Activated T-helper 17 cell treated with anti-CD3 and anti-CD28 coated beads, Interleukin-2, amount 50 U/mL, for 72 hours (primary cell): ENCODE data around the gene SPOCK2. TPM values are rescaled to one million over a fixed set of nuclear protein-coding genes. Genes with fewer than 3 reads are reported as not detected.

Experiments
- ATAC-seq: fragments of 150-1000 bp; cut with Tn5 transposase; replicated peaks from 2 replicates; pipeline ENCODE4 v1.10.0; 2021; ENCODE audit warnings: mild to moderate bottlenecking, moderate library complexity
- H3K27ac Mint-ChIP-seq: one replicate; pipeline ENCODE4 v1.8.0; 2022; ENCODE audit warnings: mixed read lengths
- H3K27me3 Mint-ChIP-seq: one replicate; pipeline ENCODE4 v1.8.0; 2022; ENCODE audit warnings: mixed read lengths
- H3K36me3 Mint-ChIP-seq: one replicate; pipeline ENCODE4 v1.8.0; 2022; ENCODE audit warnings: low read depth, mild to moderate bottlenecking, mixed read lengths
- H3K4me1 Mint-ChIP-seq: one replicate; pipeline ENCODE4 v1.8.0; 2022; ENCODE audit warnings: mixed read lengths
- H3K4me3 Mint-ChIP-seq: one replicate; pipeline ENCODE4 v1.8.0; 2022; ENCODE audit warnings: mild to moderate bottlenecking, mixed read lengths
- H3K9me3 Mint-ChIP-seq: one replicate; pipeline ENCODE4 v1.8.0; 2022; ENCODE audit warnings: mixed read lengths
- total RNA-seq, 2 donors: library from RNA; stranded (reverse); gene quantifications; one replicate each; pipeline ENCODE4 v1.2.3, GENCODE V29; 2022

The SPOCK2 gene
- total RNA-seq, 2 donors from 2014 or later = 161 to 191 TPM

DNA sequence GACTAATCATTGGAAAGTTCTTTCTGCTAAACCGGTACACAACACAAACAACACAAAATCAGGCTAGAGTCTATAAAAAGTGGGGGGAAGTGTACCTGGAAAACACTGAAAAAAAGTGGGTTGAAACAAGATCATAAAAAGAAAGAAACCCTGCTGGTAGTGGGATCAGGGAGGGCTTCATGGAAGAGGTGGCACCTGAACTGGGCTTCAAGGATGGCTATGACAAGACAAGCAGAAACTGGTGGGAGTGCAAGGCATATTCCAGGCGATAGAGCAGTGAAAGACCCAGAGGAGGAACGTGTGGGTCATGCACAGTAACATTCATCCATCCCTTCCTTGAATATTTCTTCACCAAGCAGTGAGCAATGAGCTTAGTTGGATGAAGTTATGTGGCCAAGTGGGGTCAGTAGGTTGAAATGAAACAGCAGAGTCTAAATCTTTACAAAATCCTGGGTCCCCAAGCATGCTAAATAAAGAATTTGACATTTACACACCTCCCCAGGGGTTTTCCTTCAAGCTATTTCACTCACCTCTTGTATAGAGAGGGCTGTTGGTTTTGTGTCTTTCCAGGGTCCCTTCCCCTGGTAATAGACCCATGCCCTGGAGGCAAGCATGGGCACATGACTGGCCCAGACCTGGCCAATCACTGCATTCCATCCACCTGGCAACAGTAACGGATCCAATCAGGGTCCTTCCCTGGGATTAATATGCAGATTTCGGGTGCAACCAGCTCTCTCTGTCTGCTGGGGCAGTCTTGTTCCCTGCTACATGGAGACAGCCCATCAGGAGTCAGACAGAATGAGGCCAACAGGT is 38.2 kb downstream of the SPOCK2 start:
- no peak for ATAC-seq

DNA sequence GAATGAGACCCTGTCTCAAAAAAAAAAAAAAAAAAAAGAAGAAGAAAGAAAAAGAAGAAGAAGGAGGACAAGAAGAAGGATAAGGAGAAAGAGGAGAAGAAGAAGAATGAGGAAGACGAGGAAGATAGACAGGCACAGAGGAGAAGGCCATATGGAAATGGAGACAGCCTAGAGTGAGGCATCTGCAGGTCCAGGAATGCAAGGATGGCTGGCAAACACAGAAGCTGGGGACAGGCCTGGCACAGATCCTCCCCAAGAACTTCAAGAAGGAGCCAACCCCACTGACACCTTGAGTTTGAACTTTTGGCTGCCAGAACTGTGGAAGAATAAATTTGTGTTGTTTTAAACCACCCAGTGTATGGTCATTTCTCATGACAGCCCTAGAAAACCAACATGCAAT is 38.9 kb downstream of the SPOCK2 start:
- Mint-ChIP-seq H3K36me3 (no peaks in the 10 kb centered on the region), H3K27me3 (no peaks in the 10 kb centered on the region), H3K9me3 (no peaks in the 10 kb centered on the region), H3K27ac (no peak overlapping the region), H3K4me3 (no peak overlapping the region), H3K4me1 (peaks cover 8% of the 10 kb centered on the region)
- ATAC-seq = no peak

More for the DNA sequence above, 38.2 kb downstream of the SPOCK2 start:
- H3K4me3 Mint-ChIP-seq = no peak overlapping the region
- H3K36me3 Mint-ChIP-seq = no peaks in the 10 kb centered on the region
- no peaks in the 10 kb centered on the region for H3K9me3 Mint-ChIP-seq
- H3K4me1 Mint-ChIP-seq = peaks cover 8% of the 10 kb centered on the region
- no peak overlapping the region for H3K27ac Mint-ChIP-seq
- no peaks in the 10 kb centered on the region for H3K27me3 Mint-ChIP-seq

GRCh38 chr10:72048450-72049124 is 39.8 kb downstream of the SPOCK2 start:
- no peak overlapping the region for H3K4me3 Mint-ChIP-seq
- peak; percentile 97 for ATAC-seq
- H3K27ac Mint-ChIP-seq = peak overlapping the region; percentile 88
- no peaks in the 10 kb centered on the region for H3K9me3 Mint-ChIP-seq
- no peaks in the 10 kb centered on the region for H3K27me3 Mint-ChIP-seq
- H3K36me3 Mint-ChIP-seq = no peaks in the 10 kb centered on the region
- H3K4me1 Mint-ChIP-seq = peaks cover 8% of the 10 kb centered on the region

DNA sequence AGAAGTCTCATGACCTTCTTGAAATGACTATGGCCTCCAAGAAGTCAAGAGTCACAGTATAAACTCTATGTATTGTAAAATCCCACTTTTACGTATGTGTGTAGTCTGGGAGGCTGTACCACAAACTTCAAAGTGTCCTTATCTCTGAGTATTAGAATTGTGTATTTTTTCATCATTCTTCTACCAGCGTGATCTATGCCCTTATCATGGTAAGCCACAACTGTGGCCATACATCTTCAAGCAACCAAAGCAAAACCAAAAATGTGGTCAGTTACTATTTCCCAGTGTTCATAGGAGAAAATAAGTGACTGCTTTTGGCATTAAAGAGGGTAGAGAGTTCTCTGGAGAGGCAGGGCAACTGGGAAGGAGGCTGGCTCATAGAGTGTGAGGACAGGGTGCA is 42.8 kb downstream of the SPOCK2 start:
- no peaks in the 10 kb centered on the region for H3K27me3 Mint-ChIP-seq
- no peak for ATAC-seq
- H3K4me1 Mint-ChIP-seq = peaks cover 8% of the 10 kb centered on the region
- no peaks in the 10 kb centered on the region for H3K36me3 Mint-ChIP-seq
- no peak overlapping the region for H3K27ac Mint-ChIP-seq
- no peak overlapping the region for H3K4me3 Mint-ChIP-seq
- no peaks in the 10 kb centered on the region for H3K9me3 Mint-ChIP-seq

- Mint-ChIP-seq H3K9me3 (no peaks in the 10 kb centered on the region), H3K4me3 (no peak overlapping the region), H3K27me3 (no peaks in the 10 kb centered on the region), H3K27ac (no peak overlapping the region), H3K4me1 (peaks cover 8% of the 10 kb centered on the region), H3K36me3 (no peaks in the 10 kb centered on the region)
- ATAC-seq = no peak
Measured at GRCh38 chr10:72044417-72045041, 43.8 kb downstream of the SPOCK2 start.

GRCh38 chr10:72043016-72043834 is 45.1 kb downstream of the SPOCK2 start:
- Mint-ChIP-seq H3K4me3 (no peak overlapping the region), H3K27ac (no peak overlapping the region), H3K27me3 (no peaks in the 10 kb centered on the region), H3K9me3 (no peaks in the 10 kb centered on the region), H3K36me3 (no peaks in the 10 kb centered on the region), H3K4me1 (peaks cover under 1% of the 10 kb centered on the region)
- ATAC-seq = no peak

- ATAC-seq = no peak
- no peaks in the 10 kb centered on the region for H3K27me3 Mint-ChIP-seq
- H3K4me3 Mint-ChIP-seq = no peak overlapping the region
- H3K27ac Mint-ChIP-seq = no peak overlapping the region
- H3K4me1 Mint-ChIP-seq = no peaks in the 10 kb centered on the region
- H3K36me3 Mint-ChIP-seq = no peaks in the 10 kb centered on the region
- H3K9me3 Mint-ChIP-seq = no peaks in the 10 kb centered on the region
Measured at GRCh38 chr10:72041491-72041890, 46.9 kb downstream of the SPOCK2 start.

GRCh38 chr10:72039377-72039776 is 49.0 kb downstream of the SPOCK2 start:
- Mint-ChIP-seq H3K27ac (no peak overlapping the region), H3K27me3 (no peaks in the 10 kb centered on the region), H3K9me3 (no peaks in the 10 kb centered on the region), H3K36me3 (no peaks in the 10 kb centered on the region), H3K4me1 (no peaks in the 10 kb centered on the region), H3K4me3 (no peak overlapping the region)
- no peak for ATAC-seq

DNA sequence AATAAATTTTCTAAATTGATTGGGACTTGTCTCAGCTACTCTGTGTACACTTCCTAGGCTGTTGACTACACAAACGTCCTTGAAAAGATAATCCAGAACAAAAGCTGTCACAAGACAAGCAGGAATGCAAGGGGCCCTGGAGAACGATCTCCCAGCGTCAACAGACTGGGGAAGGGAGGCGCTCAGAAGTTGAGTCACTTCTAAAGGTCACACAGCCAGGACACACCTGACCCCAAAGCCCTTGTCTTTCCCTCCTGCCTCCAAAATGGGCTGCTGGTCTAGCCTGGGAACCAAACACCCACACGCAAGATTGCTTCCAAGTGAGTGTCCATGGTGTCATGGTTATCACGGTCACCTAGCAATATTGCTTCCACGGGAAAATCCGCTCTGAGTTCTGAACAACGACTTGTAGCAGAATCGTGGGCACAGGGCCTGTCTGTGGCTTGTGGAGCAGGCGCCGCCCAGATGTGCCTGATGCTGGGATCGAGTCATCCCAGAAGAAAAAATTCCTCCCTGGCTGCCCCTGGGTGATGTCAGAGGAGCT is 49.8 kb downstream of the SPOCK2 start:
- H3K27ac Mint-ChIP-seq = no peak overlapping the region
- H3K4me3 Mint-ChIP-seq = no peak overlapping the region
- no peak for ATAC-seq
- H3K4me1 Mint-ChIP-seq = no peaks in the 10 kb centered on the region
- no peaks in the 10 kb centered on the region for H3K36me3 Mint-ChIP-seq
- H3K9me3 Mint-ChIP-seq = no peaks in the 10 kb centered on the region
- H3K27me3 Mint-ChIP-seq = no peaks in the 10 kb centered on the region

- no peaks in the 10 kb centered on the region for H3K36me3 Mint-ChIP-seq
- no peak for ATAC-seq
- H3K27ac Mint-ChIP-seq = no peak overlapping the region
- H3K9me3 Mint-ChIP-seq = no peaks in the 10 kb centered on the region
- H3K4me3 Mint-ChIP-seq = no peak overlapping the region
- no peaks in the 10 kb centered on the region for H3K27me3 Mint-ChIP-seq
- H3K4me1 Mint-ChIP-seq = no peaks in the 10 kb centered on the region
Measured at GRCh38 chr10:72037811-72038210, 50.5 kb downstream of the SPOCK2 start.

DNA sequence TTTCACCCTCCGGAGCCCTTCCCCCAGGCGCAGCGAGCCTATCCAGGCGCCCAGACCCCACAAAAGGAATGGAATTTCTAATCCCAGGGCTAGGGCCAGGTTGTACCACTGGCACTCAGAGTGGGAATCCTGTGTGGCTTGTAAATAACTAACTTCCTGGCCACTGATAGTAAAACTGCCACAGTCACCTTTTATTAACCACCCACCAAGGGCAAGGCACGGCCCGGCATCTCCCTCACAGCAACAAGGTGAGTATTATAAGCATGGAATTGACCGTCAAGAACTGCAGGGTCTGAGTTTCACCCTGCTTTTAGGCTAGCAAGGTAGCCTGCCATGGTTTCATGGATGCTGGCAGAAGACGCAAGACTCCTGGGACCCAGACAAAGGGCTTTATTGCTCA is 51.1 kb downstream of the SPOCK2 start:
- ATAC-seq = no peak
- H3K36me3 Mint-ChIP-seq = no peaks in the 10 kb centered on the region
- no peak overlapping the region for H3K27ac Mint-ChIP-seq
- no peaks in the 10 kb centered on the region for H3K27me3 Mint-ChIP-seq
- no peaks in the 10 kb centered on the region for H3K4me1 Mint-ChIP-seq
- H3K4me3 Mint-ChIP-seq = no peak overlapping the region
- H3K9me3 Mint-ChIP-seq = no peaks in the 10 kb centered on the region

GRCh38 chr10:72035252-72035887 is 53.0 kb downstream of the SPOCK2 start:
- no peak overlapping the region for H3K4me3 Mint-ChIP-seq
- no peaks in the 10 kb centered on the region for H3K36me3 Mint-ChIP-seq
- no peaks in the 10 kb centered on the region for H3K9me3 Mint-ChIP-seq
- peaks cover 6% of the 10 kb centered on the region for H3K27me3 Mint-ChIP-seq
- H3K4me1 Mint-ChIP-seq = no peaks in the 10 kb centered on the region
- no peak overlapping the region for H3K27ac Mint-ChIP-seq
- ATAC-seq = no peak

DNA sequence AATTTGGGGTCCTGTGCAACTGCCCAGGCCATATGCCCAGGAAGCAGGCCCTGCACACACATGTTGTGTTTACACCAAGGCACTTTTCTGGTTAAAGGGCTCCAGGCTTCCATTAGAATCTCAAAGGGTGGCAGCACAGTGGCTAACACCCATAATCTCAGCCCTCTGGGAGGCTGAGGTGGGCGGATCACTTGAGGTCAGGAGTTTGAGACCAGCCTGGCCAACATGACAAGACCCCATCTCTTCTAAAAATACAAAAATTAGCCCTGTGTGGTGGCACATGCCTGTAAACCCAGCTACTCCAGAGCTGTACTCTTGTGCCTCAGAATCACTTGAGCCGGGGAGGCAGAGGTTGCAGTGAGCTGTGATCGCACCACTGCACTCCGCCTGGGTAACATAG is 53.6 kb downstream of the SPOCK2 start:
- Mint-ChIP-seq H3K4me3 (no peak overlapping the region), H3K9me3 (no peaks in the 10 kb centered on the region), H3K27me3 (peaks cover 7% of the 10 kb centered on the region), H3K36me3 (no peaks in the 10 kb centered on the region), H3K4me1 (no peaks in the 10 kb centered on the region), H3K27ac (no peak overlapping the region)
- ATAC-seq = no peak

DNA sequence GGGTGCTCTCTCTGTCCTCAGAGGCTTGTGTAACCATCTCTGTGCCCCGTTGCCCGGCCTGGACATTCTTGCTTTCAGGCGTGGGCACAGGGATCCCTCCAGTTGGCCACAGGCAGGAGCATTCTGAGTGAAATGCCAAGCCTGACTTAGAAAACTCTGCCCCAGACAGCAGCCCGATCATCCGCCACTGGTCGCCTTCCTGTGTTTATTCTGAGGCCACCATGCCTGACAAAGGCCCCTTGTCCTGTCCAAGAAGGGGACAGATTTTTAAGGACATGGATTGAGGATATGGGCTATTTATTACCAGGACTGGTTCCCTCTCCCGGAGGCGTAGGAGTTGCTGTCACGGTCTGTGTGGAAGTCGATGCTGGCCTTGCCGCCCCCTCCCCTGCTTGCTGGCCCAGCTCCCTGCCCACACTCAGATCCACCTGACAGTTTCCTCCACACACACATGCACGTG is 54.3 kb downstream of the SPOCK2 start:
- Mint-ChIP-seq H3K27me3 (peaks cover 7% of the 10 kb centered on the region), H3K27ac (no peak overlapping the region), H3K4me3 (no peak overlapping the region), H3K36me3 (no peaks in the 10 kb centered on the region), H3K9me3 (no peaks in the 10 kb centered on the region), H3K4me1 (no peaks in the 10 kb centered on the region)
- ATAC-seq = no peak
